Hepatocyte (in vitro differentiated cells): ENCODE data around the gene MPC2. TPM values are rescaled to one million over a fixed set of nuclear protein-coding genes. Genes with fewer than 3 reads are reported as not detected.

ENCODE experiments used
- DNase-seq: peaks from one replicate; pipeline ENCODE4 v3.0.0-alpha.2; 2016; ENCODE audit warnings: low spot score
- H2AFZ ChIP-seq: fragments of 200-600 bp; sonication (generic); 2 replicates; pipeline ENCODE4 v1.6.0; 2016; ENCODE audit warnings: antibody characterized with exemption, mild to moderate bottlenecking
- H3K27ac ChIP-seq: fragments of 200-600 bp; sonication (generic); 2 replicates; pipeline ENCODE4 v1.5.1; 2016; ENCODE audit warnings: mild to moderate bottlenecking
- H3K27me3 ChIP-seq: fragments of 200-600 bp; sonication (generic); 2 replicates; pipeline ENCODE4 v1.6.1; 2016
- H3K36me3 ChIP-seq: fragments of 200-600 bp; sonication (generic); replicated peaks from 2 replicates; pipeline ENCODE4 v1.5.1; 2016; ENCODE audit warnings: low read depth; ENCODE audit not compliant: insufficient read depth
- H3K4me1 ChIP-seq: fragments of 200-600 bp; sonication (generic); 2 replicates; pipeline ENCODE4 v1.5.1; 2016; ENCODE audit warnings: mild to moderate bottlenecking, moderate library complexity; ENCODE audit not compliant: insufficient read depth
- H3K4me2 ChIP-seq: fragments of 200-600 bp; sonication (generic); 2 replicates; pipeline ENCODE4 v1.6.0; 2016
- H3K4me3 ChIP-seq: fragments of 200-600 bp; sonication (generic); 2 replicates; pipeline ENCODE4 v1.5.1; 2016; ENCODE audit warnings: mild to moderate bottlenecking
- H3K79me2 ChIP-seq: fragments of 200-600 bp; sonication (generic); 2 replicates; pipeline ENCODE4 v1.6.0; 2017; ENCODE audit warnings: mild to moderate bottlenecking
- H3K9me2 ChIP-seq: fragments of 200-600 bp; sonication (generic); replicated peaks from 2 replicates; pipeline ENCODE4 v1.6.0; 2017; ENCODE audit warnings: mild to moderate bottlenecking; ENCODE audit not compliant: insufficient read depth
- H3K9me3 ChIP-seq: fragments of 200-600 bp; sonication (generic); 2 replicates; pipeline ENCODE4 v1.5.1; 2016; ENCODE audit warnings: low read depth, mild to moderate bottlenecking
- H4K20me1 ChIP-seq: fragments of 200-600 bp; sonication (generic); 2 replicates; pipeline ENCODE4 v1.6.0; 2016; ENCODE audit warnings: mild to moderate bottlenecking; ENCODE audit not compliant: insufficient read depth, poor library complexity, severe bottlenecking
- EZH2 ChIP-seq: fragments of 200-600 bp; sonication (generic); IDR thresholded peaks from 2 replicates; pipeline ENCODE4 v1.6.1; 2016; ENCODE audit warnings: antibody characterized with exemption, mild to moderate bottlenecking, borderline replicate concordance
- EZH2phosphoT487 ChIP-seq: fragments of 200-600 bp; sonication (generic); IDR thresholded peaks from one replicate; pipeline ENCODE4 v1.6.1; 2018; ENCODE audit warnings: antibody characterized with exemption, mild to moderate bottlenecking, low read depth, moderate library complexity; ENCODE audit not compliant: unreplicated experiment, severe bottlenecking
- WGBS: methylation state at CpG from one replicate; pipeline ENCODE4 v1.1.6; 2016; ENCODE audit warnings: low lambda C conversion rate; ENCODE audit errors: missing lambda C conversion rate; 5-methylcytosine and 5-hydroxymethylcytosine counted together
- polyA plus RNA-seq: library from polyadenylated mRNA; unstranded; fragments of >200 nt; fragmentation: Nextera tagmentation; extraction: Ambion mirVana; gene quantifications from 2 replicates; pipeline ENCODE4 v1.2.1, GENCODE V29; 2016
- total RNA-seq: library from RNA; depleted of rRNA; stranded (reverse); fragments of >200 nt; gene quantifications from 2 replicates; pipeline ENCODE4 v1.2.3, GENCODE V29; 2014
- TF ChIP-seq, protein P1 (sequence below): fragments of 200-600 bp; sonication (generic); IDR thresholded peaks from 2 replicates; pipeline ENCODE4 v1.5.1; 2016; ENCODE audit warnings: antibody characterized with exemption, mild to moderate bottlenecking; ENCODE audit not compliant: poor library complexity

The MPC2 gene
- total and polyA plus RNA-seq, 2 experiments from 2014 or later, result 137 to 215 TPM

GRCh38 chr1:167910530-167910929 lies 26.3 kb downstream of the MPC2 start:
- TF ChIP-seq EZH2, result no peak
- TF ChIP-seq, protein P1, sequence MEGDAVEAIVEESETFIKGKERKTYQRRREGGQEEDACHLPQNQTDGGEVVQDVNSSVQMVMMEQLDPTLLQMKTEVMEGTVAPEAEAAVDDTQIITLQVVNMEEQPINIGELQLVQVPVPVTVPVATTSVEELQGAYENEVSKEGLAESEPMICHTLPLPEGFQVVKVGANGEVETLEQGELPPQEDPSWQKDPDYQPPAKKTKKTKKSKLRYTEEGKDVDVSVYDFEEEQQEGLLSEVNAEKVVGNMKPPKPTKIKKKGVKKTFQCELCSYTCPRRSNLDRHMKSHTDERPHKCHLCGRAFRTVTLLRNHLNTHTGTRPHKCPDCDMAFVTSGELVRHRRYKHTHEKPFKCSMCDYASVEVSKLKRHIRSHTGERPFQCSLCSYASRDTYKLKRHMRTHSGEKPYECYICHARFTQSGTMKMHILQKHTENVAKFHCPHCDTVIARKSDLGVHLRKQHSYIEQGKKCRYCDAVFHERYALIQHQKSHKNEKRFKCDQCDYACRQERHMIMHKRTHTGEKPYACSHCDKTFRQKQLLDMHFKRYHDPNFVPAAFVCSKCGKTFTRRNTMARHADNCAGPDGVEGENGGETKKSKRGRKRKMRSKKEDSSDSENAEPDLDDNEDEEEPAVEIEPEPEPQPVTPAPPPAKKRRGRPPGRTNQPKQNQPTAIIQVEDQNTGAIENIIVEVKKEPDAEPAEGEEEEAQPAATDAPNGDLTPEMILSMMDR, result no peak
- no peak for TF ChIP-seq EZH2phosphoT487
- peaks cover 6% of the 10 kb centered on the region for H3K4me1 ChIP-seq
- no peak overlapping the region for H3K4me3 ChIP-seq
- WGBS, result 81% methylated on average over 2 of the region's 2 CpGs
- H3K9me3 ChIP-seq, result no peaks in the 10 kb centered on the region
- H3K36me3 ChIP-seq, result no peaks in the 10 kb centered on the region
- no peaks in the 10 kb centered on the region for H3K27me3 ChIP-seq
- DNase-seq, result no peak
- no peak overlapping the region for H2AFZ ChIP-seq
- H3K27ac ChIP-seq, result no peak overlapping the region
- no peaks in the 10 kb centered on the region for H4K20me1 ChIP-seq
- H3K4me2 ChIP-seq, result no peak overlapping the region
- H3K9me2 ChIP-seq, result no peaks in the 10 kb centered on the region
- H3K79me2 ChIP-seq, result no peaks in the 10 kb centered on the region

DNA sequence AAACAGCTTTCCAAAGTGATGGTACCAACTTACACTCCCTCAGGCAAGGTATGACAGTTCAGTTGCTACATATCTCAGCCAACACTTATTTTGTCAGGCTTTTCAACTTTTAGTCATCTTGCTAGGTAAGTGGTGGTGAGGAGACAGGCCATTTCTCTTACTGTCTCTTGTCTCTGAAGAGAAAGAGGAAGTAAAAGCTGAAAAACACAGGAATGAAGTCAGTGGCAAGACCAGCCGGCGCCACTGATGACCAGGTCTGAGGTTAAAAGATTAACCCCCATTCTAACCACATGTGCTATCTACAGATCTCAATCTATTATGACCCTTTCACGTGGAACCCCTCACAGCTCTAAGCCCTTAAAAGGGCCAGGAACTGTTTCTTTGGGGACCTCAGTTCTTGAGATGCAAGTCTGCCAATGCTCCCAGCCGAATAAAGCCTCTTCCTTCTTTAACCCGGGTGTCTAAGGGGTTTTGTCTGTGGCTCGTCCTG lies 27.1 kb downstream of the MPC2 start:
- Histone ChIP-seq H3K27ac (no peak overlapping the region), H3K4me1 (peaks cover 12% of the 10 kb centered on the region), H3K9me2 (no peaks in the 10 kb centered on the region), H3K9me3 (no peaks in the 10 kb centered on the region), H3K4me2 (no peak overlapping the region), H2AFZ (no peak overlapping the region), H3K36me3 (no peaks in the 10 kb centered on the region), H3K4me3 (no peak overlapping the region), H3K27me3 (no peaks in the 10 kb centered on the region), H4K20me1 (no peaks in the 10 kb centered on the region), H3K79me2 (no peaks in the 10 kb centered on the region)
- no peak for TF ChIP-seq EZH2
- TF ChIP-seq, protein P1, result no peak
- no peak for TF ChIP-seq EZH2phosphoT487
- no peak for DNase-seq
- 89% methylated on average over 6 of the region's 6 CpGs for WGBS

- DNase-seq, result no peak
- TF ChIP-seq EZH2 (no peak), EZH2phosphoT487 (no peak)
- TF ChIP-seq, protein P1, result no peak
- Histone ChIP-seq H3K4me2 (no peak overlapping the region), H3K27me3 (no peaks in the 10 kb centered on the region), H3K27ac (no peak overlapping the region), H3K4me3 (no peak overlapping the region), H3K4me1 (peaks cover 12% of the 10 kb centered on the region), H3K79me2 (no peaks in the 10 kb centered on the region), H3K9me2 (no peaks in the 10 kb centered on the region), H3K36me3 (no peaks in the 10 kb centered on the region), H3K9me3 (no peaks in the 10 kb centered on the region), H2AFZ (peak overlapping the region; percentile 4), H4K20me1 (no peaks in the 10 kb centered on the region)
Observed at GRCh38 chr1:167905671-167906070, 31.2 kb downstream of the MPC2 start.

DNA sequence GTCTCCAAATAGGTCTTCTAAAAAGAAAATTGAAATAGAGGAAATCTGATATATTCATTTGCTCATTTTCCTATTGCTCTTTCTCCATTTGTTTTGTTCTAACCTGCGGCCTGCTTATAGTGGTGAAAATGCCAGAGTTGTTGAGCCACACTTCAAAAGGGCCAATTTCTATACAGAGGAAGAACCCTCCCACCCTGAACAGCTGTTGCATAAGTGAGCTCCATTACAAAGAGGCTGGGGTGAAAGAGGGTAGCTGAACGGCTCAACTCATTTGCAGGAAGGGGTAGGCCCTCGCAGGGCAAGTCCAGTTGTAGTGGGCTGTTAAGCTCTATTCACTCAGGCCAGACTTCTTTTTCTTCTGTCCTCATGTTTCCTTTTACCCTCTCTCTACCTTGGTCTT lies 31.7 kb downstream of the MPC2 start:
- no peaks in the 10 kb centered on the region for H4K20me1 ChIP-seq
- no peaks in the 10 kb centered on the region for H3K9me2 ChIP-seq
- H2AFZ ChIP-seq, result peak overlapping the region; percentile 4
- H3K4me3 ChIP-seq, result no peak overlapping the region
- H3K27ac ChIP-seq, result peak overlapping the region; percentile 9
- no peaks in the 10 kb centered on the region for H3K9me3 ChIP-seq
- H3K27me3 ChIP-seq, result no peaks in the 10 kb centered on the region
- TF ChIP-seq, protein P1, result no peak
- TF ChIP-seq EZH2 (no peak), EZH2phosphoT487 (no peak)
- H3K4me2 ChIP-seq, result no peak overlapping the region
- H3K79me2 ChIP-seq, result no peaks in the 10 kb centered on the region
- 65% methylated on average over 3 of the region's 3 CpGs for WGBS
- DNase-seq, result no peak
- H3K36me3 ChIP-seq, result no peaks in the 10 kb centered on the region
- H3K4me1 ChIP-seq, result peaks cover 12% of the 10 kb centered on the region
